IMR-90 (cell line): ENCODE measurements around the gene GPR141. TPM values are rescaled to one million over a fixed set of nuclear protein-coding genes. Genes with fewer than 3 reads are reported as not detected.

Experiments used
- ATAC-seq: fragments of 200-7000 bp; cut with Tn5 transposase; 2 replicates; pipeline ENCODE4 v1.9.1; 2020; ENCODE audit warnings: low read depth, mild to moderate bottlenecking, moderate library complexity
- BruUV-seq: library from RNA; stranded (reverse); fragments of 400-500 nt; replicated peaks from 2 replicates; lab custom pipeline; 2021; lab: Mats Ljungman, UMichigan
- CTCF ChIA-PET: fragments of 300-600 bp; formaldehyde crosslinking; extraction: SDS; loops from one replicate; lab custom pipeline; 2021; ENCODE audit warnings: antibody characterized with exemption; lab: Yijun Ruan, JAX
- POLR2A ChIA-PET: fragments of 300-600 bp; sonication (Branson Sonifier 250); formaldehyde crosslinking; loops from one replicate; lab custom pipeline; 2022; ENCODE audit warnings: antibody characterized with exemption; ENCODE audit not compliant: unreplicated experiment; lab: Charles Lee
- DNase-seq: peaks from one replicate; pipeline ENCODE4 v3.0.0; 2013
- H2AFZ ChIP-seq: replicated peaks from 2 replicates; pipeline ENCODE3; 2013; ENCODE audit warnings: low read length, mild to moderate bottlenecking; ENCODE audit not compliant: poor library complexity
- H2AK5ac ChIP-seq: 2 replicates; pipeline ENCODE4 v1.6.1; 2013; ENCODE audit warnings: low read depth, low read length, inconsistent platforms
- H2AK9ac ChIP-seq: replicated peaks from 2 replicates; pipeline ENCODE3; 2013; ENCODE audit warnings: mild to moderate bottlenecking, low read depth, low read length, moderate library complexity; ENCODE audit not compliant: poor library complexity
- H2BK120ac ChIP-seq: 2 replicates; pipeline ENCODE4 v1.6.1; 2013; ENCODE audit warnings: low read depth, low read length, inconsistent platforms
- H2BK15ac ChIP-seq: 3 replicates; pipeline ENCODE4 v1.6.1; 2013; ENCODE audit warnings: low read depth, low read length, inconsistent platforms
- H2BK20ac ChIP-seq: 2 replicates; pipeline ENCODE4 v1.6.1; 2013; ENCODE audit warnings: low read depth, mild to moderate bottlenecking, inconsistent platforms, low read length, moderate library complexity
- H2BK5ac ChIP-seq: 2 replicates; pipeline ENCODE4 v1.6.1; 2013; ENCODE audit warnings: mild to moderate bottlenecking, low read depth, low read length, inconsistent platforms; ENCODE audit not compliant: poor library complexity, severe bottlenecking
- H3K14ac ChIP-seq: replicated peaks from 2 replicates; pipeline ENCODE4 v1.6.1; 2013; ENCODE audit warnings: low read depth, low read length, inconsistent platforms
- H3K18ac ChIP-seq: 2 replicates; pipeline ENCODE4 v1.6.1; 2013; ENCODE audit warnings: low read depth, low read length, control low read depth
- H3K23ac ChIP-seq: 2 replicates; pipeline ENCODE4 v1.6.1; 2013; ENCODE audit warnings: low read depth, low read length, inconsistent platforms
- H3K27ac ChIP-seq: 2 replicates; pipeline ENCODE4 v1.5.1; 2013; ENCODE audit warnings: mild to moderate bottlenecking, control low read depth, low read length; ENCODE audit not compliant: insufficient read depth
- H3K27me3 ChIP-seq: 2 replicates; pipeline ENCODE4 v1.6.1; 2013; ENCODE audit warnings: low read length; ENCODE audit not compliant: control insufficient read depth, insufficient read depth
- H3K36me3 ChIP-seq: 2 replicates; pipeline ENCODE4 v1.6.1; 2013; ENCODE audit warnings: low read length, mixed read lengths; ENCODE audit not compliant: control insufficient read depth, insufficient read depth
- H3K4ac ChIP-seq: 2 replicates; pipeline ENCODE4 v1.6.1; 2013; ENCODE audit warnings: low read depth, low read length, inconsistent platforms
- H3K4me1 ChIP-seq: 2 replicates; pipeline ENCODE4 v1.6.1; 2013; ENCODE audit warnings: low read length, mixed read lengths; ENCODE audit not compliant: control insufficient read depth, insufficient read depth
- H3K4me2 ChIP-seq: 2 replicates; pipeline ENCODE4 v1.6.1; 2013; ENCODE audit warnings: low read depth, mild to moderate bottlenecking, control low read depth, low read length, moderate library complexity
- H3K4me3 ChIP-seq: 2 replicates; pipeline ENCODE4 v1.5.1; 2013; ENCODE audit warnings: low read depth, mild to moderate bottlenecking, control low read depth, low read length, moderate library complexity; ENCODE audit not compliant: insufficient read depth
- H3K56ac ChIP-seq: 2 replicates; pipeline ENCODE4 v1.6.1; 2013; ENCODE audit warnings: low read length, inconsistent platforms; ENCODE audit not compliant: insufficient read depth; ENCODE audit errors: extremely low read depth
- H3K79me1 ChIP-seq, 2 experiments: 2 replicates each; pipeline ENCODE4 v1.6.1; 2013; ENCODE audit warnings: low read length in 2 of 2, inconsistent platforms in 1 of 2, low read depth in 1 of 2
- H3K9ac ChIP-seq: 2 replicates; pipeline ENCODE4 v1.6.1; 2013; ENCODE audit warnings: low read depth, low read length, control low read depth
- H3K9me1 ChIP-seq: 2 replicates; pipeline ENCODE4 v1.6.1; 2013; ENCODE audit warnings: low read length, inconsistent platforms; ENCODE audit not compliant: insufficient read depth
- H3K9me3 ChIP-seq: 2 replicates; pipeline ENCODE4 v1.6.1; 2013; ENCODE audit warnings: low read length; ENCODE audit not compliant: control insufficient read depth, insufficient read depth
- H4K20me1 ChIP-seq: 2 replicates; pipeline ENCODE4 v1.6.1; 2013; ENCODE audit warnings: low read length, inconsistent platforms; ENCODE audit not compliant: insufficient read depth
- H4K5ac ChIP-seq: 2 replicates; pipeline ENCODE4 v1.6.1; 2013; ENCODE audit warnings: mild to moderate bottlenecking, low read depth, low read length, control low read depth
- H4K8ac ChIP-seq, 2 experiments: 2 replicates each; pipeline ENCODE4 v1.6.1; 2013; ENCODE audit warnings: low read depth in 2 of 2, low read length in 2 of 2, control low read depth in 1 of 2, inconsistent platforms in 1 of 2
- H4K91ac ChIP-seq: 2 replicates; pipeline ENCODE4 v1.6.1; 2013; ENCODE audit warnings: low read depth, low read length, inconsistent platforms; ENCODE audit not compliant: insufficient read depth
- BHLHE40 ChIP-seq: fragments of 150-350 bp; IDR thresholded peaks from 2 replicates; pipeline ENCODE4 v1.6.1; 2016; ENCODE audit warnings: mild to moderate bottlenecking, low read depth, low read length
- CEBPB ChIP-seq: IDR thresholded peaks from 2 replicates; pipeline ENCODE4 v1.6.1; 2012; ENCODE audit warnings: low read depth, low read length, improper control_type of control experiment
- CHD1 ChIP-seq: IDR thresholded peaks from 2 replicates; pipeline ENCODE4 v1.6.1; 2012; ENCODE audit warnings: low read depth, low read length, improper control_type of control experiment
- CTCF ChIP-seq: conservative IDR thresholded peaks from 2 replicates; pipeline ENCODE4 v1.5.1; 2012; ENCODE audit warnings: mild to moderate bottlenecking, low read depth, low read length, improper control_type of control experiment
- ELK1 ChIP-seq: fragments of 150-350 bp; IDR thresholded peaks from 2 replicates; pipeline ENCODE4 v1.6.1; 2016; ENCODE audit warnings: low read depth, mild to moderate bottlenecking, low read length, moderate library complexity, borderline replicate concordance
- FOS ChIP-seq: fragments of 150-350 bp; IDR thresholded peaks from 2 replicates; pipeline ENCODE4 v1.6.1; 2016; ENCODE audit warnings: low read depth, low read length
- MAFK ChIP-seq: IDR thresholded peaks from 2 replicates; pipeline ENCODE4 v1.6.1; 2012; ENCODE audit warnings: low read depth, low read length, improper control_type of control experiment
- MAZ ChIP-seq: IDR thresholded peaks from 2 replicates; pipeline ENCODE4 v1.6.1; 2012; ENCODE audit warnings: low read depth, mild to moderate bottlenecking, low read length, improper control_type of control experiment, moderate library complexity, borderline replicate concordance
- MXI1 ChIP-seq: IDR thresholded peaks from 2 replicates; pipeline ENCODE4 v1.6.1; 2012; ENCODE audit warnings: low read depth, mild to moderate bottlenecking, low read length, moderate library complexity, borderline replicate concordance
- NFE2L2 ChIP-seq: fragments of 150-350 bp; IDR thresholded peaks from 2 replicates; pipeline ENCODE4 v1.6.1; 2016; ENCODE audit warnings: low read depth, mild to moderate bottlenecking, low read length
- POLR2A ChIP-seq: IDR thresholded peaks from 2 replicates; pipeline ENCODE4 v1.6.1; 2012; ENCODE audit warnings: mild to moderate bottlenecking, low read depth, low read length
- RAD21 ChIP-seq: IDR thresholded peaks from 2 replicates; pipeline ENCODE4 v1.6.1; 2012; ENCODE audit warnings: low read length, improper control_type of control experiment
- RCOR1 ChIP-seq: IDR thresholded peaks from 2 replicates; pipeline ENCODE4 v1.6.1; 2012; ENCODE audit warnings: mild to moderate bottlenecking, low read length, improper control_type of control experiment; ENCODE audit not compliant: insufficient replicate concordance
- RFX5 ChIP-seq: IDR thresholded peaks from 2 replicates; pipeline ENCODE4 v1.8.0; 2012; ENCODE audit warnings: low read depth, mild to moderate bottlenecking, low read length, moderate library complexity
- SMC3 ChIP-seq: fragments of 150-350 bp; IDR thresholded peaks from 2 replicates; pipeline ENCODE4 v1.6.1; 2016; ENCODE audit warnings: low read depth, mild to moderate bottlenecking, antibody characterized with exemption, low read length, moderate library complexity
- USF2 ChIP-seq: fragments of 150-350 bp; IDR thresholded peaks from 2 replicates; pipeline ENCODE4 v1.6.1; 2017; ENCODE audit warnings: mild to moderate bottlenecking, antibody characterized with exemption, low read length, low read depth
- WGBS, 2 experiments: methylation state at CpG; one replicate each; pipeline versions ENCODE4 v1.1.5 to v1.1.7; 2013; ENCODE audit warnings: missing lambda C conversion rate in 2 of 2; ENCODE audit not compliant: insufficient read length in 1 of 2; ENCODE audit errors: extremely low coverage in 2 of 2; 5-methylcytosine and 5-hydroxymethylcytosine counted together
- dilution Hi-C: fragments of 300-500 bp; cut with HindIII; formaldehyde crosslinking; loops from one replicate; pipeline ENCODE4 v1.14.3; 2018; ENCODE audit warnings: low sequenced_read_pairs; ENCODE audit not compliant: unreplicated experiment
- in situ Hi-C: fragments of 300-500 bp; cut with MboI; formaldehyde crosslinking; loops from 3 replicates; pipeline ENCODE4 v1.14.3; 2019; ENCODE audit warnings: low sequenced_read_pairs, inconsistent platforms, mixed read lengths
- intact Hi-C: fragments of 100-400 bp; cut with micrococcal nuclease; formaldehyde crosslinking; loops from 2 replicates; pipeline ENCODE4 v1.10.0; 2022
- polyA plus RNA-seq, 3 experiments: library from polyadenylated mRNA; depleted of rRNA; stranded (reverse); fragments of >200 nt; gene quantifications; 2 replicates each; pipeline ENCODE4 v1.2.3, GENCODE V29; 2012; ENCODE audit warnings: low replicate concordance in 1 of 3
- total RNA-seq: library from RNA; depleted of rRNA; stranded (reverse); fragments of >200 nt; gene quantifications from 2 replicates; pipeline ENCODE4 v1.2.3, GENCODE V29; 2012

The GPR141 gene
- total and polyA plus RNA-seq, 2 of the 4 experiments (the other 2 are of a cell fraction): not detected

- H3K18ac ChIP-seq: no peak overlapping the region
- no peak overlapping the region for H3K4me3 ChIP-seq
- in situ Hi-C loops (no loop called here), intact Hi-C loops (no loop called here), dilution Hi-C loops (no loop called here)
- H3K79me1 ChIP-seq: no peaks in the 10 kb centered on the region
- no peaks in the 10 kb centered on the region for H3K27me3 ChIP-seq
- H3K4me1 ChIP-seq: no peaks in the 10 kb centered on the region
- H3K4me2 ChIP-seq: no peak overlapping the region
- POLR2A ChIA-PET: no interaction called here
- H4K8ac ChIP-seq: no peak overlapping the region
- H3K14ac ChIP-seq: no peak overlapping the region
- H2BK15ac ChIP-seq: no peak overlapping the region
- no peak overlapping the region for H3K56ac ChIP-seq
- H3K23ac ChIP-seq: no peak overlapping the region
- H4K5ac ChIP-seq: no peak overlapping the region
- H2BK20ac ChIP-seq: no peak overlapping the region
- no TSS peak for BruUV-seq
- peaks cover 8% of the 10 kb centered on the region for H3K9me3 ChIP-seq
- H2BK5ac ChIP-seq: no peak overlapping the region
- no peak overlapping the region for H3K4ac ChIP-seq
- no CpG with 5 or more reads among the region's 4 CpGs for WGBS, 2 experiments
- no peak overlapping the region for H3K27ac ChIP-seq
- H2AK5ac ChIP-seq: no peak overlapping the region
- TF ChIP-seq USF2: no peak
- no peak for TF ChIP-seq ELK1
- no peak for TF ChIP-seq BHLHE40
- no peak for TF ChIP-seq MAFK
- TF ChIP-seq SMC3: no peak
- no peak for TF ChIP-seq CHD1
- no peak for TF ChIP-seq CTCF
- TF ChIP-seq RFX5: no peak
- no peak for TF ChIP-seq MAZ
- no peak for TF ChIP-seq MXI1
- TF ChIP-seq FOS: no peak
- TF ChIP-seq RCOR1: no peak
- no peak for TF ChIP-seq RAD21
- no peak for TF ChIP-seq NFE2L2
- no peak for TF ChIP-seq POLR2A
- TF ChIP-seq CEBPB: no peak
- H4K91ac ChIP-seq: no peak overlapping the region
- CTCF ChIA-PET: no interaction called here
- no peak for ATAC-seq
- no peaks in the 10 kb centered on the region for H3K9me1 ChIP-seq
- no peak overlapping the region for H2BK120ac ChIP-seq
- H3K9ac ChIP-seq: no peak overlapping the region
- DNase-seq: no peak
- H4K20me1 ChIP-seq: no peaks in the 10 kb centered on the region
- H2AK9ac ChIP-seq: no peak overlapping the region
- H2AFZ ChIP-seq: no peak overlapping the region
- no peaks in the 10 kb centered on the region for H3K36me3 ChIP-seq
These were observed 3.2 kb downstream of the GPR141 start for GRCh38 chr7:37686556-37687345.
